ENCODE measurements around the gene PWWP2A.

- TF ChIP-seq ELK1 (IDR thresholded peaks at IDR 0.05; ENCODE audit: low read depth, low read length): no peak
- no peak for TF ChIP-seq MTA3 (IDR thresholded peaks at IDR 0.05; ENCODE audit: borderline replicate concordance, low read length)
- TF ChIP-seq CTCF (IDR thresholded peaks at IDR 0.05 in 2 of 3, conservative IDR thresholded peaks at IDR 0.05 in 1 of 3; ENCODE audit: control insufficient read depth in 2 of 3, extremely low read depth in 1 of 3, insufficient read depth in 1 of 3, low read depth in 3 of 3, low read length in 3 of 3): no peak
These were observed 33.7 kb upstream of the PWWP2A start for GRCh38 chr5:160152901-160153300.

All from GM12878 (cell line).